Panc1 (cell line): ENCODE results near the gene MOB3A. TPM values are rescaled to one million over a fixed set of nuclear protein-coding genes. Genes with fewer than 3 reads are reported as not detected.
A peak's percentile ranks its signal among the peaks of the same experiment; 100 is the strongest.

Experiments
- ATAC-seq: fragments of 200-7000 bp; cut with Tn5 transposase; 2 replicates; pipeline ENCODE4 v1.9.1; 2020; ENCODE audit warnings: mild to moderate bottlenecking, moderate library complexity
- BruUV-seq: library from RNA; stranded (reverse); fragments of 400-500 nt; replicated peaks from 2 replicates; lab custom pipeline; 2021; lab: Mats Ljungman, UMichigan
- CTCF ChIA-PET: fragments of 300-600 bp; sonication (Branson Sonifier 250); formaldehyde crosslinking; loops from one replicate; lab custom pipeline; 2022; ENCODE audit warnings: antibody characterized with exemption; lab: Charles Lee
- POLR2A ChIA-PET: fragments of 300-600 bp; sonication (Branson Sonifier 250); formaldehyde crosslinking; loops from one replicate; lab custom pipeline; 2022; ENCODE audit warnings: antibody characterized with exemption; lab: Charles Lee
- DNase-seq: peaks from one replicate; pipeline ENCODE4 v3.0.0-alpha.2; 2010; ENCODE audit warnings: low read depth, low spot score
- H3K27ac ChIP-seq: 2 replicates; pipeline ENCODE4 v1.5.1; 2011; ENCODE audit warnings: mild to moderate bottlenecking, low read length, inconsistent platforms
- H3K27me3 ChIP-seq: fragments of 200-500 bp; sonication (Bioruptor generic); 2 replicates; pipeline ENCODE4 v1.6.0; 2014; ENCODE audit warnings: low read length, inconsistent platforms; ENCODE audit not compliant: control insufficient read depth, insufficient read depth
- H3K36me3 ChIP-seq: fragments of 200-500 bp; sonication (Bioruptor generic); 2 replicates; pipeline ENCODE4 v1.5.1; 2014; ENCODE audit warnings: inconsistent platforms, mild to moderate bottlenecking, low read length, moderate library complexity; ENCODE audit not compliant: control insufficient read depth, insufficient read depth
- H3K4me1 ChIP-seq: 2 replicates; pipeline ENCODE4 v1.5.1; 2011; ENCODE audit warnings: inconsistent platforms, mild to moderate bottlenecking, low read length, moderate library complexity; ENCODE audit not compliant: control insufficient read depth, insufficient read depth
- H3K4me3 ChIP-seq, 2 experiments: 2 replicates each; pipeline ENCODE4 v1.5.1; 2011 to 2012; ENCODE audit warnings: low read depth in 2 of 2, low read length in 2 of 2, mild to moderate bottlenecking in 2 of 2, inconsistent platforms in 1 of 2, moderate library complexity in 1 of 2
- H3K9me3 ChIP-seq: fragments of 200-500 bp; sonication (Bioruptor generic); 2 replicates; pipeline ENCODE4 v1.5.1; 2014; ENCODE audit warnings: low read depth, mild to moderate bottlenecking, inconsistent platforms, low read length, moderate library complexity; ENCODE audit not compliant: control insufficient read depth, insufficient read depth
- CTCF ChIP-seq: fragments of 450-650 bp; IDR thresholded peaks from 2 replicates; pipeline ENCODE4 v1.5.1; 2017; ENCODE audit warnings: mild to moderate bottlenecking
- POLR2AphosphoS5 ChIP-seq: IDR thresholded peaks from 2 replicates; pipeline ENCODE4 v1.6.1; 2012; ENCODE audit warnings: mild to moderate bottlenecking, low read depth, low read length, moderate library complexity
- REST ChIP-seq, 2 experiments: IDR thresholded peaks; 2 replicates each; pipeline ENCODE4 v1.6.1; 2011 to 2012; ENCODE audit warnings: low read depth in 2 of 2, control low read depth in 1 of 2, low read length in 1 of 2, mild to moderate bottlenecking in 1 of 2, moderate library complexity in 1 of 2; ENCODE audit not compliant: insufficient read depth in 1 of 2
- SIN3A ChIP-seq: IDR thresholded peaks from 2 replicates; pipeline ENCODE4 v1.6.1; 2012; ENCODE audit warnings: low read depth, mild to moderate bottlenecking, low read length, moderate library complexity, borderline replicate concordance; ENCODE audit not compliant: insufficient read depth
- TCF7L2 ChIP-seq: IDR thresholded peaks from 2 replicates; pipeline ENCODE4 v1.6.1; 2011; ENCODE audit warnings: mild to moderate bottlenecking, low read depth, low read length, inconsistent platforms
- in situ Hi-C: cut with HindIII; loops from 2 replicates; pipeline ENCODE4 v1.10.0; 2016; ENCODE audit warnings: low sequenced_read_pairs, low pct_unique_long_range_greater_than_20kb
- intact Hi-C: fragments of 100-400 bp; cut with micrococcal nuclease; formaldehyde crosslinking; loops from one replicate; pipeline ENCODE4 v1.10.0; 2022; ENCODE audit not compliant: unreplicated experiment
- total RNA-seq: library from RNA; stranded (reverse); gene quantifications from one replicate; pipeline ENCODE4 v1.2.1, GENCODE V29; 2021; ENCODE audit not compliant: unreplicated experiment

MOB3A gene
- total RNA-seq, 1 experiment from 2014 or later: 36.3 TPM

GRCh38 chr19:2050349-2050990 is 45.7 kb downstream of the MOB3A start:
- POLR2A ChIA-PET: no interaction called here
- no peak for DNase-seq
- CTCF ChIA-PET: no interaction called here
- Histone ChIP-seq H3K9me3 (no peaks in the 10 kb centered on the region), H3K27ac (peak overlapping the region; percentile 75), H3K4me3 (peak overlapping the region; percentile 78 to 84), H3K36me3 (peaks cover 6% of the 10 kb centered on the region; the same call in 1 of the 2 replicates), H3K27me3 (no peaks in the 10 kb centered on the region), H3K4me1 (peaks cover 43% of the 10 kb centered on the region)
- BruUV-seq: no TSS peak
- TF ChIP-seq TCF7L2 (no peak), REST (IDR thresholded peaks at IDR 0.05; ENCODE audit: insufficient read depth in 1 of 2, low read depth in 2 of 2, low read length in 1 of 2) (no peak), POLR2AphosphoS5 (no peak), SIN3A (no peak), CTCF (no peak)
- in situ Hi-C loops: no loop called here
- ATAC-seq: no peak
- intact Hi-C loops: no loop called here

GRCh38 chr19:2049741-2050348 is 46.3 kb downstream of the MOB3A start:
- DNase-seq (no peak), ATAC-seq (peak; percentile 20; the same call in 1 of the 2 replicates)
- peak overlapping the region; percentile 75 for H3K27ac ChIP-seq
- peak overlapping the region; percentile 78 to 84 for H3K4me3 ChIP-seq
- BruUV-seq: no TSS peak
- H3K9me3 ChIP-seq: no peaks in the 10 kb centered on the region
- H3K27me3 ChIP-seq: no peaks in the 10 kb centered on the region
- CTCF ChIA-PET: no interaction called here
- TF ChIP-seq REST (IDR thresholded peaks at IDR 0.05; ENCODE audit: insufficient read depth in 1 of 2, low read depth in 2 of 2, low read length in 1 of 2): no peak
- TF ChIP-seq SIN3A: 0 out of 2 replicates have a peak, but pooled peaks have one; percentile 28
- intact Hi-C loops: no loop called here
- POLR2A ChIA-PET: interaction anchor here (0.6 kb wide), 1 partner anchor 149 kb away, joined by 5 read pairs; no protein-coding TSS in a partner anchor
- in situ Hi-C loops: no loop called here
- H3K4me1 ChIP-seq: peaks cover 46% of the 10 kb centered on the region
- H3K36me3 ChIP-seq: peaks cover 6% of the 10 kb centered on the region; the same call in 1 of the 2 replicates
